ENCODE data around the gene OTUD5. TPM values are rescaled to one million over a fixed set of nuclear protein-coding genes. Genes with fewer than 3 reads are reported as not detected.

The OTUD5 gene
- total RNA-seq, 1 donor from 2014 or later: 44.7 TPM

DNA sequence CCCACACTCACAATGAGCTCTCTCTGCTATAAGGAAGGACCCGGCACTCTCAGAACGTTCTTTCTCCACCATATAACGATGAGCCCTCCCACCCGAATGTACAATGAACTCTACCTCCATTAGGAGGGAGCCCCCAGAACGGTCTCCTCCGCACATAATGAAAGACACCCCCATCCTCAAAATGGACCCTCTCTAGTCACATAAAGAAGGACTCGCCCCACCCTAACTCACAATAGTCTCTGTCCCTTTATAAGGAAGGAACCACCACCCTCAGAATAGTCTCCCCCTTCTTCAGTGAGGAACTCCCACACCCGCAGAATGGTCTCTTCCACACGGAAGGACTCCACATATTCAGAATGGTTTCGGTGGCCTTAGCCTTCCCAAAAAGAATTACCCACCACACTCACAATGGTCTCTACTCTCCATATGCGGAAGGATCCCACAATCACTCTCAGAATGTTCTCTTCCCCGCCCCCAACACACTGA lies 46.4 kb downstream of the OTUD5 start:
- Histone ChIP-seq H3K27ac (peak overlapping the region; percentile 65), H3K4me1 (peaks cover 11% of the 10 kb centered on the region), H3K4me3 (peak overlapping the region; percentile 57 to 60), H3K9me3 (no peaks in the 10 kb centered on the region), H3K27me3 (no peaks in the 10 kb centered on the region), H3K36me3 (no peaks in the 10 kb centered on the region)
- TF ChIP-seq POLR2A (IDR thresholded peaks at IDR 0.05) (no peak), POLR2AphosphoS5 (IDR thresholded peaks at IDR 0.05; ENCODE audit: insufficient read depth in 1 of 2, low read depth in 1 of 2) (no peak)
- TF ChIP-seq, protein P1, sequence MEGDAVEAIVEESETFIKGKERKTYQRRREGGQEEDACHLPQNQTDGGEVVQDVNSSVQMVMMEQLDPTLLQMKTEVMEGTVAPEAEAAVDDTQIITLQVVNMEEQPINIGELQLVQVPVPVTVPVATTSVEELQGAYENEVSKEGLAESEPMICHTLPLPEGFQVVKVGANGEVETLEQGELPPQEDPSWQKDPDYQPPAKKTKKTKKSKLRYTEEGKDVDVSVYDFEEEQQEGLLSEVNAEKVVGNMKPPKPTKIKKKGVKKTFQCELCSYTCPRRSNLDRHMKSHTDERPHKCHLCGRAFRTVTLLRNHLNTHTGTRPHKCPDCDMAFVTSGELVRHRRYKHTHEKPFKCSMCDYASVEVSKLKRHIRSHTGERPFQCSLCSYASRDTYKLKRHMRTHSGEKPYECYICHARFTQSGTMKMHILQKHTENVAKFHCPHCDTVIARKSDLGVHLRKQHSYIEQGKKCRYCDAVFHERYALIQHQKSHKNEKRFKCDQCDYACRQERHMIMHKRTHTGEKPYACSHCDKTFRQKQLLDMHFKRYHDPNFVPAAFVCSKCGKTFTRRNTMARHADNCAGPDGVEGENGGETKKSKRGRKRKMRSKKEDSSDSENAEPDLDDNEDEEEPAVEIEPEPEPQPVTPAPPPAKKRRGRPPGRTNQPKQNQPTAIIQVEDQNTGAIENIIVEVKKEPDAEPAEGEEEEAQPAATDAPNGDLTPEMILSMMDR (IDR thresholded peaks at IDR 0.05): no peak
- intact Hi-C loops (cut with DNase I): no loop called here
- no peak for DNase-seq (ENCODE audit: extremely low spot score in 2 of 2)

DNA sequence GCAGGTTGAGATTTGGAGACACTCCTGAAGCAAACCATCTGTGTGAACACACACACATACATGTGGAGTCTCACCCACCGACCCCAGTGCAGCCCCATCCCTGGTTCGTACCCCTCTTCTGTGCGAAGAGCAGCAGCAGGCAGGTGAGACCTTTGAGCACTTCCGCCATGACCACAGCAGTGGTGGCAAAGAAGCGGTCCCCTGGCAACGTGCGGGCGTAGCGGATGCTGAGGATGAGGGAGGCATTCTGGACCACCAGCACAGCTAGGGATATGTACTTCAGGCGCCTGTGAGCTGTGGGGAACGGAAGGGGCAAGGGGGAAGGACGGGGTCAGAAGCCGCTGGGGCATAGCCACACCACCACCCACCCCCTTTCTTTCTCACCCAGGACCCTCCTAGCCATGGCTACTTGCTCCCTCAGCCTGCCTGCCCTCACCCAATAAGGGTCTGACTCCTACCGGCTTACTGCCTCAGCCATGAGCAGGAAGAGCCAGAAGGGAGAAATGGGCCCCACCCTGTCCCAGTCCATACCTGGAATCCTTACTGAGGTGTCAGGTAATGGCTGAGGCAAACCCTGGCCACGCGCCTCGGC lies 47.6 kb downstream of the OTUD5 start:
- Histone ChIP-seq H3K4me3 (no peak overlapping the region), H3K4me1 (peaks cover 11% of the 10 kb centered on the region), H3K27ac (no peak overlapping the region), H3K27me3 (no peaks in the 10 kb centered on the region), H3K9me3 (no peaks in the 10 kb centered on the region), H3K36me3 (peaks cover 0 to 1% of the 10 kb centered on the region in 2 donors)
- no peak for DNase-seq (ENCODE audit: extremely low spot score in 2 of 2)
- TF ChIP-seq POLR2AphosphoS5 (IDR thresholded peaks at IDR 0.05; ENCODE audit: insufficient read depth in 1 of 2, low read depth in 1 of 2) (no peak), POLR2A (IDR thresholded peaks at IDR 0.05) (no peak)
- TF ChIP-seq, protein P1 (IDR thresholded peaks at IDR 0.05): no peak
- intact Hi-C loops (cut with DNase I): no loop called here

DNA sequence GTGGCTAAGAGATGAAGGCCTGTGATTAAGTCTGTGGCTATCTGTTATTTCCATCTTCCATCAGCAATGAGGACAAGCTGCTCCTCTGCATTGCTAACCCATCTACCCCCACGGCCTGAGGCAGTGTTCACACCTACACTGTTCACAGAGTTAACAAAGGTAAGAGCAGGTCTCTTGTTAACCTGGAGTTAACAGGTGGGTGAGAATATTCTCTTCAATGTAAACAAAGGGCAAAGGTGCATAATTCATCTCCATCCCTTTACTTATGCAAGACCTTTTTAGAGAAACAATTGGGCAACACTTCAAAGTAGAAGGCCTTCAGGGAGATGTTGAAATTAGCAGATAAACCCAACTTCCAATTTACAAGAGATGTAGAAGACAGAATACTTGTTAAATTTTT lies 48.8 kb downstream of the OTUD5 start:
- no peak overlapping the region for H3K4me3 ChIP-seq
- H3K27ac ChIP-seq: no peak overlapping the region
- no peaks in the 10 kb centered on the region for H3K27me3 ChIP-seq
- H3K4me1 ChIP-seq: peaks cover 11% of the 10 kb centered on the region
- intact Hi-C loops (cut with DNase I): no loop called here
- TF ChIP-seq, protein P1 (IDR thresholded peaks at IDR 0.05): no peak
- TF ChIP-seq POLR2AphosphoS5 (IDR thresholded peaks at IDR 0.05; ENCODE audit: insufficient read depth in 1 of 2, low read depth in 1 of 2): no peak
- TF ChIP-seq POLR2A (IDR thresholded peaks at IDR 0.05): no peak
- no peaks in the 10 kb centered on the region for H3K9me3 ChIP-seq
- DNase-seq (ENCODE audit: extremely low spot score in 2 of 2): no peak
- peaks cover 0 to 6% of the 10 kb centered on the region in 2 donors for H3K36me3 ChIP-seq

DNA sequence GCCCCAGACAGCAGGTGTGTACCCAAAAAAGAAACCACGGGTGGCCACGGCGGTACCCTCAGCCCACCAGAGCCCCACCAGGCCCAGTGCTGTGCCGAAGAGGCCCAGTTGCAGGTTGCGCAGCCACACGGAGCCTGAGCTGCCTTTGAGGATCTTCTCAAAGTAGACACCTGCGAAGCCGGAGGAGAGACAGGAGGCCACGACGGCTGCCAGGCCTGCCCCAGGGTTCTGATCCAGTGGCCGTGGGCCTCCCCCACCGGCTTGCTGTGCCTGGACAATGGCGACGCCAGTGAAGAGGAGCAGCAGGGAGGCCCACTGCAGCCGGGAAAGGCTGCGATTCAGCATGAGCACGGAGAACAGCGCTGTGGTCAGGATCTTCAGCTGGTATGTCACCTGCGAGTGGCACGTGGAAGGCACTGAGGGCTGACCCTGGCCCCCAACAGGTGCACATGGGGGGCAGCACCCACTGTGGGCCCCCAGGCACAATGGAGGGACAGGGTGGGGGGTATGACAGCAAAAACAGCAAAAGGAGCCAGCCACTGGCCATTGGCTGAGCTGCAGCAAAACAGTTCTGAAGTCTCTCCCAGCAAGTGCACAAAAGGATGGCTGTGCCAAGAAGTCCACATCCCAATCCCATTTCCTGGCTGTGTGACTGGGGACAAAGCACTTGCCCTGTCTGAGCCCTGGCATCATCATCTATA lies 52.2 kb downstream of the OTUD5 start:
- intact Hi-C loops (cut with DNase I): no loop called here
- Histone ChIP-seq H3K27ac (no peak overlapping the region), H3K36me3 (peaks cover 0 to 20% of the 10 kb centered on the region in 2 donors), H3K27me3 (no peaks in the 10 kb centered on the region), H3K4me1 (peaks cover 5% of the 10 kb centered on the region), H3K4me3 (no peak overlapping the region), H3K9me3 (no peaks in the 10 kb centered on the region)
- DNase-seq (ENCODE audit: extremely low spot score in 2 of 2): no peak
- TF ChIP-seq POLR2A (IDR thresholded peaks at IDR 0.05) (no peak), POLR2AphosphoS5 (IDR thresholded peaks at IDR 0.05; ENCODE audit: insufficient read depth in 1 of 2, low read depth in 1 of 2) (no peak)
- TF ChIP-seq, protein P1 (IDR thresholded peaks at IDR 0.05): no peak

DNA sequence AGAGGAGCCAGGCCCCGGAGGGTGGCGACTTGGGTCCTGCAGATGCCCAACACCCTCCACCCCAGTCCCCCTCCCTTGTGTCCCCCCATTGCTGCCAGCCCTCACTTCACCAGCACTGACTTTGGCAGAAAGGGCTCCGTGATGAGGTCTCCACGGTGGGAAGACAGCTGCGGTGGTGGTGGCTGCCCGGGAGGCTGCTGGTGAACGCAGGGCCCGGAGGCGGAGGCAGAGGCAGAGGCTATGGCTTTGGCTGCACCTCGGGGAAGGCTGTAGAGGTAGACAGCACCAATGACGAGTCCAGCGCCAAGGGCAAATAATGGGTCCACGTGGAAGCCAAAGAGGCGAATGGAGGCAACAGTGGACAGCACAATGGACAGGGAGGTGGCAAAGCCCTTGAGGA lies 52.8 kb downstream of the OTUD5 start:
- TF ChIP-seq, protein P1 (IDR thresholded peaks at IDR 0.05): no peak
- TF ChIP-seq POLR2AphosphoS5 (IDR thresholded peaks at IDR 0.05; ENCODE audit: insufficient read depth in 1 of 2, low read depth in 1 of 2) (no peak), POLR2A (IDR thresholded peaks at IDR 0.05) (no peak)
- no peak overlapping the region for H3K27ac ChIP-seq
- peaks cover 0 to 20% of the 10 kb centered on the region in 2 donors for H3K36me3 ChIP-seq
- no peaks in the 10 kb centered on the region for H3K4me1 ChIP-seq
- H3K27me3 ChIP-seq: no peaks in the 10 kb centered on the region
- H3K9me3 ChIP-seq: no peaks in the 10 kb centered on the region
- DNase-seq (ENCODE audit: extremely low spot score in 2 of 2): no peak
- intact Hi-C loops (cut with DNase I): no loop called here
- H3K4me3 ChIP-seq: no peak overlapping the region
